LNCaP clone FGC (cell line): ENCODE measurements around the gene USP20.
A peak's percentile ranks its signal among the peaks of the same experiment; 100 is the strongest.

ENCODE experiments used
- DNase-seq: peaks from one replicate; pipeline ENCODE4 v3.0.0-alpha.2; 2011; ENCODE audit warnings: low read depth
- H3K4me3 ChIP-seq: 2 replicates; pipeline ENCODE4 v1.5.1; 2011; ENCODE audit warnings: mild to moderate bottlenecking, low read depth, low read length, control low read depth
- CTCF ChIP-seq: IDR thresholded peaks from 2 replicates; pipeline ENCODE4 v1.5.1; 2012; ENCODE audit warnings: mild to moderate bottlenecking; ENCODE audit not compliant: control insufficient read depth, insufficient read depth; ENCODE audit errors: extremely low read depth

Gene USP20

GRCh38 chr9:129834489-129835127, 650 bp upstream of the USP20 start:
- peak overlapping the region; percentile 79 for H3K4me3 ChIP-seq
- no peak for TF ChIP-seq CTCF
- no peak for DNase-seq

GRCh38 chr9:129835860-129836223, 584 bp downstream of the USP20 start:
- no peak for DNase-seq
- H3K4me3 ChIP-seq = peak overlapping the region; percentile 79
- TF ChIP-seq CTCF = no peak

- no peak for TF ChIP-seq CTCF
- no peak for DNase-seq
- H3K4me3 ChIP-seq = peak overlapping the region; percentile 79
Observed at GRCh38 chr9:129836311-129837007, 1.2 kb downstream of the USP20 start.

- DNase-seq = no peak
- no peak for TF ChIP-seq CTCF
- no peak overlapping the region for H3K4me3 ChIP-seq
Observed at GRCh38 chr9:129838707-129839259, 3.5 kb downstream of the USP20 start.

GRCh38 chr9:129839324-129840023, 4.2 kb downstream of the USP20 start:
- TF ChIP-seq CTCF = no peak
- DNase-seq = no peak
- no peak overlapping the region for H3K4me3 ChIP-seq

- no peak for DNase-seq
- TF ChIP-seq CTCF = no peak
- H3K4me3 ChIP-seq = no peak overlapping the region
Observed at GRCh38 chr9:129840034-129840433, 4.8 kb downstream of the USP20 start.
